Suprapubic skin (tissue), 4 donors: ENCODE results near the gene PRTG.
A peak's percentile ranks its signal among the peaks of the same experiment; 100 is the strongest.

Experiments used
- POLR2A ChIP-seq, 2 donors: fragments of 450-650 bp; IDR thresholded peaks; one replicate each; pipeline ENCODE4 v1.6.1; 2017; ENCODE audit warnings: antibody characterized with exemption in 2 of 2, mild to moderate bottlenecking in 2 of 2, moderate library complexity in 2 of 2
- POLR2AphosphoS5 ChIP-seq, 3 donors: sonication (generic); formaldehyde crosslinking; IDR thresholded peaks; one replicate each; pipeline ENCODE4 v1.6.1; 2017; ENCODE audit warnings: antibody characterized with exemption in 3 of 3
- TF ChIP-seq, protein P1 (sequence below), 2 donors: fragments of 200-600 bp in 1 of 2; fragments of 450-650 bp in 1 of 2; sonication (generic) in 1 of 2; IDR thresholded peaks; one replicate each; pipeline ENCODE4 v1.5.1; 2016 to 2019; ENCODE audit warnings: antibody characterized with exemption in 2 of 2, mild to moderate bottlenecking in 1 of 2, moderate library complexity in 1 of 2

DNA sequence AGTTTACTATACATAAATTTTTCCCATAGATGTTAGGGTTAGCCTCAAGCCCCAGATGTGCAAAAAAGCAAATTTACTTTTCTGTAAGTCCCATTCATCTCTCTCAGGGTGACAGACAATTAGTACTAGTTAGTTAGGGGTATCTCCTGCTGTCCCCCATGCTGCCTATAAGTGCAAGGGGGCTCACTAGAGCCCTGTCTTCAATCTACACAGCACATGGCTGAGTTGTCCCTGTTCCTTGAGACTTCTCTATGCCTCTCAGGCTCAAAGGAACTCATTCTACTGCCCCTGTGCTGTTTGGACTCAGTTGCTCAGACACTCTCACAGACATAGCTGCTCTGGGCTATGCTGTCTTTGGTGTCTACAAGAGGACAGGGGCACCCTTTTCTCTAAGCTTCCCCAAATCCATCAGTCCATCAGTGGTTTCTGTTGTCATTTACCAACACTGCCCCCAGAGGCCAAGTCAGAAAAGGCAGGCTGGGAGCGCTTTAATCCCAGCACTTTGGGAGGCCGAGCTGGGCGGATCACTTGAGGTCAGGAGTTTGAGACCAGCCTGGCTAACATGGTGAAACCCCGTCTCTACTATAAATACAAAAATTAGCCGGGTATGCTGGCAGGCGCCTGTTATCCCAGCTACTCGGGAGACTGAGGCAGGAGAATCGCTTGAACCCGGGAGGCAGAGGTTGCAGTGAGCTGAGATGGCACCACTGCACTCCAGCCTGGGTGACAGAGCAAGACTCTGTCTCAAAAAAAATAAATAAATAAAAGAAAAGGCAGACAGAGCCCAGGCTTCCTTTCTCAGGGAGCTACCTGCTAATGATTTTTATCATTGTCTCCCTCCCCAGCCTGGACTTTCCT, 31.4 kb upstream of the PRTG start:
- TF ChIP-seq, protein P1, sequence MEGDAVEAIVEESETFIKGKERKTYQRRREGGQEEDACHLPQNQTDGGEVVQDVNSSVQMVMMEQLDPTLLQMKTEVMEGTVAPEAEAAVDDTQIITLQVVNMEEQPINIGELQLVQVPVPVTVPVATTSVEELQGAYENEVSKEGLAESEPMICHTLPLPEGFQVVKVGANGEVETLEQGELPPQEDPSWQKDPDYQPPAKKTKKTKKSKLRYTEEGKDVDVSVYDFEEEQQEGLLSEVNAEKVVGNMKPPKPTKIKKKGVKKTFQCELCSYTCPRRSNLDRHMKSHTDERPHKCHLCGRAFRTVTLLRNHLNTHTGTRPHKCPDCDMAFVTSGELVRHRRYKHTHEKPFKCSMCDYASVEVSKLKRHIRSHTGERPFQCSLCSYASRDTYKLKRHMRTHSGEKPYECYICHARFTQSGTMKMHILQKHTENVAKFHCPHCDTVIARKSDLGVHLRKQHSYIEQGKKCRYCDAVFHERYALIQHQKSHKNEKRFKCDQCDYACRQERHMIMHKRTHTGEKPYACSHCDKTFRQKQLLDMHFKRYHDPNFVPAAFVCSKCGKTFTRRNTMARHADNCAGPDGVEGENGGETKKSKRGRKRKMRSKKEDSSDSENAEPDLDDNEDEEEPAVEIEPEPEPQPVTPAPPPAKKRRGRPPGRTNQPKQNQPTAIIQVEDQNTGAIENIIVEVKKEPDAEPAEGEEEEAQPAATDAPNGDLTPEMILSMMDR (IDR thresholded peaks at IDR 0.05) = peak in 1 of 2 donors; percentile 64
- TF ChIP-seq POLR2A (IDR thresholded peaks at IDR 0.05) (no peak), POLR2AphosphoS5 (IDR thresholded peaks at IDR 0.05) (no peak)
